Measurements from ENCODE around the gene TMEM98. TPM values are rescaled to one million over a fixed set of nuclear protein-coding genes. Genes with fewer than 3 reads are reported as not detected.
A peak's percentile ranks its signal among the peaks of the same experiment; 100 is the strongest.
"Not testable (repeated sequence)": the region's sequence is repeated elsewhere in the genome, so short reads cannot be mapped to it uniquely, and the experiment has no call there.

The TMEM98 gene
- total RNA-seq, 2 experiments from 2014 or later = 0.41 to 0.77 TPM

DNA sequence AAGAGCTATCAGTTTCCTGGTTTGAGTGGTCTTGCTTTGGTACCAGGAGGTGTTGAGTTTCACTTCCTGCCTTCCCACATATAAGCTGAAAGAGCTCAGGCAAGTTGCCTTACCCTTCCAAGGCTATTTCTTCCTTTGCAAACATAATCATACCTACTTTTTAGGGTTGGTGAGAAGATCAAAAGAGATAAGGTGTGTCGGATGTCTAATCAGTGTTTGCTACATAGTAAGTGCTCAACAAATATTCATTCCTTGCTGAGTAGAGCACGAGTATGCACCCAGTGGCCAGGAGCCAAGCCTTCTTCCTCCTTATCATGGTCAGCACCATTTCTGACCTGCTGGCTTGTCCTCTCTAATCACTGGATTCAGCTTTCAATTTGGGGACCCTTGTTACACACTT, 12.7 kb upstream of the TMEM98 start:
- ChIA-PET CTCF (interaction anchor here (1.0 to 7.3 kb wide), 5 partner anchors 26 to 167 kb away, joined by 3 to 44 read pairs (median 10); partner anchors contain the start of gene MYO1D), POLR2A (no interaction called here)
- H3K27ac Mint-ChIP-seq = no peak overlapping the region
- H3K4me3 Mint-ChIP-seq = no peak overlapping the region
- H3K36me3 Mint-ChIP-seq (ENCODE audit: low read depth) = no peaks in the 10 kb centered on the region
- ATAC-seq (no peak), DNase-seq (no peak)
- peaks cover 8% of the 10 kb centered on the region for H3K27me3 Mint-ChIP-seq
- no peaks in the 10 kb centered on the region for H3K9me3 Mint-ChIP-seq (ENCODE audit: low read depth)
- peaks cover 17% of the 10 kb centered on the region for H3K4me1 Mint-ChIP-seq
- intact Hi-C loops (cut with DNase I, micrococcal nuclease) = no loop called here

DNA sequence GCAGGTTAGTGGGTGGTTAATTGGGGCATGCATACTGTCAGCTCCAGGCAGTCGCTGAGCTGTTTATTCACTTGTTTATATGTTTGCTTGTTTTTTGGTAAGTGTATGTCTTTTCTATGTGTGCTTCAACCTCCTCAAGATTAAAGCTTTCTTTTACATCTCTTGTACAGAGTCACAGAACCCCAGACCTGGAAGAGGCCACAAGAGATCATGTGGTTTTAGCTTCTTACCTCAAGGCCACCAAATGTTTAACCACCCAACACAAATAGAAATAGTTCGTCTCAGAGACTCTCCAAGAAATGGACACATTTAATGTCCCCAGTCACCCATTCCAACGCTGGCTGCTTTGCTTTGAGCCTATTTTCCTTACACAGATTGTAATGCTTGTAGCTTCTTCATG, 11.8 kb upstream of the TMEM98 start:
- ChIA-PET POLR2A (interaction anchor here (0.5 kb wide), 1 partner anchor 532 kb away, joined by 3 read pairs; no protein-coding TSS in a partner anchor), CTCF (interaction anchor here (0.5 to 7.3 kb wide), 8 partner anchors 13 to 528 kb away, joined by 3 to 44 read pairs (median 4); partner anchors contain the start of gene MYO1D)
- Mint-ChIP-seq H3K27me3 (peaks cover 8% of the 10 kb centered on the region), H3K9me3 (ENCODE audit: low read depth) (no peaks in the 10 kb centered on the region), H3K27ac (no peak overlapping the region), H3K36me3 (ENCODE audit: low read depth) (no peaks in the 10 kb centered on the region), H3K4me3 (no peak overlapping the region), H3K4me1 (peaks cover 17% of the 10 kb centered on the region)
- DNase-seq (no peak), ATAC-seq (no peak)
- intact Hi-C loops (cut with DNase I, micrococcal nuclease) = no loop called here

DNA sequence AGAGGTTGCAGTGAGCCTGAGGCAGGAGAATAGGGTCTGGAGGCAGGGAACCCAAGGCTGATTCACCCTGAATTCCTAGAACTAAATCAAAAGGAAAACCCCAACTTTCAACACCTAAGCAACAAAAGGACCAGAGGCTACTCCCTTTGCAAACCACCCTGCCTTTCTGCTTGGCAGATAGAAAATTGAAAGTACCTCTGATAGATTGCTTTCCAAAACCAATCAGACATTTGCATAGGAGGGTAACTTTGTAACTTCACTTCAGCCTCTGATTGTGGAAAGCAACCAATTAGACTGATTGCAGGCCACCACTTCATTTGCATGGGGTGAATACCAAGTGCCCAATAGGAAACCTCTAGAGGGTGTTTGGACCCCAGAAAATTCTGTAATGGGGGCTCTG, 10.9 kb upstream of the TMEM98 start:
- CTCF ChIA-PET = interaction anchor here (1.1 to 3.3 kb wide), 3 partner anchors 20 to 41 kb away, joined by 3 to 12 read pairs (median 10); partner anchors contain the start of gene MYO1D
- H3K4me1 Mint-ChIP-seq = peaks cover 17% of the 10 kb centered on the region
- POLR2A ChIA-PET = no interaction called here
- no peaks in the 10 kb centered on the region for H3K9me3 Mint-ChIP-seq (ENCODE audit: low read depth)
- peaks cover 6% of the 10 kb centered on the region for H3K27me3 Mint-ChIP-seq
- no peaks in the 10 kb centered on the region for H3K36me3 Mint-ChIP-seq (ENCODE audit: low read depth)
- H3K27ac Mint-ChIP-seq = no peak overlapping the region
- intact Hi-C loops (cut with DNase I, micrococcal nuclease) = no loop called here
- DNase-seq (no peak), ATAC-seq (no peak)
- no peak overlapping the region for H3K4me3 Mint-ChIP-seq

DNA sequence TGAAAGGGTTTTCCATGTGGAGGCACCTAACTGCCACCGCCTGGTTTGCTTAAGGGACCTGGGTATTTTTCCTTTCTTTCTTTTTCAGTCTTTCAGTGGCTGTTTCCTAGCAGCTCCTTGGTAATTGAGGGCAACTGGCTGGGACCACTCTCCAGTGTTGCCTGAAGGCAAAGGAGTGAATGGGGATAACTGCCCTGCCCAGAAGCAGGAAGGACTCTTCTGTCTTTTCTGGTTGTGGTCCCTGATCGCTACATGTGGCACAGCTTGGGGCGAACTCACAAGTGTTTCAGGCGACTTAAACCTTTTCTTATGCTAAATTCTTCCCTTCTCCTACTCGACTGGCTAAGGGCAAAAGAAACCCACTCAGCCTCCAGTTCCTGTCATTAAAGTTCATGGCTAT, 10.1 kb upstream of the TMEM98 start:
- peaks cover 4% of the 10 kb centered on the region for H3K27me3 Mint-ChIP-seq
- ATAC-seq (no peak), DNase-seq (no peak)
- ChIA-PET CTCF (no interaction called here), POLR2A (no interaction called here)
- H3K36me3 Mint-ChIP-seq (ENCODE audit: low read depth) = no peaks in the 10 kb centered on the region
- H3K9me3 Mint-ChIP-seq (ENCODE audit: low read depth) = no peaks in the 10 kb centered on the region
- intact Hi-C loops (cut with DNase I, micrococcal nuclease) = no loop called here
- no peak overlapping the region for H3K27ac Mint-ChIP-seq
- H3K4me1 Mint-ChIP-seq = peaks cover 17% of the 10 kb centered on the region
- H3K4me3 Mint-ChIP-seq = no peak overlapping the region

DNA sequence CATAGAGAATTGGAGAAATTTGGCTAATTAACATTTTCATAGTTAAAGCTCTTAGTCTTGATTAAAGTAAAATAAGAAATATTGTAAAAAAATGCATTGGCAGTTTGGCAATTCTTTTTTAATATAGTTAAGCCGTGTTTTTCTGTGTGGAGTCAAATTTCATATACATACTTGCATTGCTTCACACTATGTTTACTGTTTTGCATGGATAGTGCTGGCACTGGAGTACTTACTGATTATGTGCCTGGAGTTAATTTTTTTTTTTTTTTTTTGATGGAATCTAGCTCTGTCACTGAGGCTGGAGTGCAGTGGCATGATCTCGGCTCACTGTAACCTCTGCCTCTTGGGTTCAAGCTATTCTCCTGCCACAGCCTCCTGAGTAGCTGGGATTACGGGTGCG, 8.1 kb upstream of the TMEM98 start:
- H3K27me3 Mint-ChIP-seq; H3K4me3 Mint-ChIP-seq; intact Hi-C loops (cut with DNase I, micrococcal nuclease); H3K36me3 Mint-ChIP-seq (ENCODE audit: low read depth); H3K9me3 Mint-ChIP-seq (ENCODE audit: low read depth); DNase-seq; H3K4me1 Mint-ChIP-seq; ATAC-seq; H3K27ac Mint-ChIP-seq; POLR2A ChIA-PET: not testable (repeated sequence)
- CTCF ChIA-PET = interaction anchor here (0.6 to 0.9 kb wide), 2 partner anchors 10 to 42 kb away, joined by 3 to 4 read pairs; partner anchors contain the start of gene MYO1D

DNA sequence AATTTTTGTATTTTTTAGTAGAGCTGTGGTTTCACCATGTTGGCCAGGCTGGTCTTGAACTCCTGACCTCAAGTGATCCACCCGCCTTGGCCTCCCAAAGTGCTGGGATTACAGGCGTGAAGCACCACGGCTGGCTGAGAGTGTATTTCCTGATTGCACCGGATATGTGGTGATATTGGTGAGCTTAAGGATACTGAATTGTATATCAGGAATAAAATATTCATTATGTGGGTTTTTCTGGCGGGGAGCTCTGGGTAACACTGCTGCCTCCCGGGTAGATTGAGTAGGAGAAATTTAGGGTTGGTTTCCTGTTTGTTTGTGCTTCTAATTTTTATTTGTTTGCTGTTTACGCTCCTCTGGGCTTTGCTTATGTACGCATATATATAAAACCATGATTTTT, 7.7 kb upstream of the TMEM98 start:
- ChIA-PET POLR2A (no interaction called here), CTCF (interaction anchor here (0.9 kb wide), 1 partner anchor 43 kb away, joined by 3 read pairs; the partner anchor contains the start of gene MYO1D)
- Mint-ChIP-seq H3K36me3 (ENCODE audit: low read depth) (no peaks in the 10 kb centered on the region), H3K4me1 (peaks cover 4% of the 10 kb centered on the region), H3K9me3 (ENCODE audit: low read depth) (no peaks in the 10 kb centered on the region), H3K27me3 (no peaks in the 10 kb centered on the region), H3K4me3 (no peak overlapping the region), H3K27ac (no peak overlapping the region)
- intact Hi-C loops (cut with DNase I, micrococcal nuclease) = no loop called here
- DNase-seq (no peak), ATAC-seq (no peak)

DNA sequence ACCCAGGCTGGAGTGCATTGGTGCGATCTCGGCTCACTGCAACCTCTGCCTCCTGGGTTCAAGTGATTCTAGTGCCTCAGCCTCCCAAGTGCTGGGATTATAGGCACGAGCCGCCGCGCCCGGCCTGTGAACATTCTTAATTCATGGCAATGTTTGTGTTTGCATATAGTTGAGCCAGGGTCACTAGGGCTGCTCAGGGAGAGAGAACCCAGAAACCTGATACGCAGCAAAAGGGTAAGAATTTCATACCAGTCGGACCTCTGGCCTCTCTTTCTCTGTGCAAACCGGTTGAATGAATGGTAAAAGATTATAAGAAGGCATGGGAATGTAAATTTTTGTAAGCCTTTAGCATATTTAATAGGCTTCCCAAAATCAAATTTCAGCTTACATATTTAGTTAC, 6.9 kb upstream of the TMEM98 start:
- ATAC-seq (no peak), DNase-seq (no peak)
- intact Hi-C loops (cut with DNase I, micrococcal nuclease) = no loop called here
- Mint-ChIP-seq H3K9me3 (ENCODE audit: low read depth) (no peaks in the 10 kb centered on the region), H3K36me3 (ENCODE audit: low read depth) (no peaks in the 10 kb centered on the region), H3K4me3 (no peak overlapping the region), H3K4me1 (peaks cover 1% of the 10 kb centered on the region), H3K27ac (no peak overlapping the region), H3K27me3 (no peaks in the 10 kb centered on the region)
- POLR2A ChIA-PET = no interaction called here
- CTCF ChIA-PET = no interaction called here

DNA sequence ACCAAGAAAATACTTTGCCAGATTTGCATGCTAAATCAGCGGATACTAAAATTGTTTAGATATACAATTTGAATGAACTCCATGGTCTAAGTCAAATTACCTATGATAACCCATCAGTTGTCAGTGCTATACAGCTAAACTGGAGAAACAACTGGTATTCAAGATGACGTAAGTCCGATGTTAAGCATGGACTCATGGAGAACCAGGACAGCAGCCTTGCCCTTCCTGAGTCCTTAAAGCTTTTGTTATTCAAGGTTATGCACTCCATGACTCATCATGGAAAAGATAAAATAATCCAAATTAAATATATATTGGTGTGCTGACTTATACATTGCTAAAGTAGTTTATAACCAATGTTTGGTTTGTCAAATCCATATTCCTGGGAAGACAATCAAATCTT, 4.0 kb upstream of the TMEM98 start:
- H3K4me3 Mint-ChIP-seq; H3K27ac Mint-ChIP-seq; POLR2A ChIA-PET; DNase-seq; H3K36me3 Mint-ChIP-seq (ENCODE audit: low read depth); intact Hi-C loops (cut with DNase I, micrococcal nuclease); H3K9me3 Mint-ChIP-seq (ENCODE audit: low read depth); ATAC-seq; H3K4me1 Mint-ChIP-seq; CTCF ChIA-PET: not testable (repeated sequence)
- peaks cover 10% of the 10 kb centered on the region for H3K27me3 Mint-ChIP-seq

DNA sequence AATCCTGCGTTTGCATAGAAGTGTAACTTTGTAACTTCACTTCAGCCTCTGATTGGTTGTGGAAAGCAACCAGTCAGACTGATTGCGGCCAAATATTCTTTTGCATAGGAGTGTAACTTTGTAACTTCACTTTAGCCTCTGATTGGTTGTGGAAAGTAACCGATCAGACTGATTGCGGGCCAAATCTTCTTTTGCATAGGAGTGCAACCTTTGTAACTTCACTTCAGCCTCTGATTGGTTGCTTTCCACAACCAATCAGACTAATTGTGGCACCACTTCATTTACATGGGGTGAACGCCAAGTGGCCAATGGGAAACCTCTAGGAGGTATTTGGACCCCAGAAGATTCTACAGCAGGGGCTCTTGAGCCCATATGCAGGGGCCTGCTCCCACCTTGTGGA, 1.8 kb upstream of the TMEM98 start:
- intact Hi-C loops (cut with DNase I, micrococcal nuclease) = no loop called here
- no peaks in the 10 kb centered on the region for H3K9me3 Mint-ChIP-seq (ENCODE audit: low read depth)
- no peak overlapping the region for H3K27ac Mint-ChIP-seq
- ChIA-PET POLR2A (no interaction called here), CTCF (interaction anchor here (0.8 to 1.1 kb wide), 3 partner anchors 11 to 362 kb away, joined by 3 to 4 read pairs (median 4); no protein-coding TSS in a partner anchor)
- H3K4me3 Mint-ChIP-seq = no peak overlapping the region
- no peaks in the 10 kb centered on the region for H3K36me3 Mint-ChIP-seq (ENCODE audit: low read depth)
- DNase-seq = no peak
- H3K27me3 Mint-ChIP-seq = peaks cover 20% of the 10 kb centered on the region
- no peak for ATAC-seq
- H3K4me1 Mint-ChIP-seq = no peaks in the 10 kb centered on the region

DNA sequence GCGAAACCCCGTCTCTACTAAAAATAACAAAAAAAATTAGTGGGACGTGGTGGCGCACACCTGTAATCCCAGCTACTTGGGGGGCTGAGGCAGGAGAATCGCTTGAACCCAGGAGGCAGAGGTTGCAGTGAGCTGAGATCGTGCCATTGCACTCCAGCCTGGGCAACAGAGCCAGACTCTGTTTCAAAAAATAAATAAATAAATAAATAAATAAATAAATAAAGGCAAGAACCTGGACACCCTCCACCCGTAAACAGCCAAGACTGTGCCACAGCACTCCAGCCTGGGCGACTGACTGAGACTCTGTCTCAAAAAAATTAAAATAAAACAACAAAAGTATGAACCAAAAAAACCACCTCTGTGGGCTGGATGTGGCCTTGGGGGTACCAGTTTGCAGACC, 1.2 kb upstream of the TMEM98 start:
- intact Hi-C loops (cut with DNase I, micrococcal nuclease); ATAC-seq; H3K4me3 Mint-ChIP-seq; DNase-seq; H3K9me3 Mint-ChIP-seq (ENCODE audit: low read depth); H3K4me1 Mint-ChIP-seq; H3K27ac Mint-ChIP-seq; H3K36me3 Mint-ChIP-seq (ENCODE audit: low read depth); POLR2A ChIA-PET: not testable (repeated sequence)
- peaks cover 24% of the 10 kb centered on the region for H3K27me3 Mint-ChIP-seq
- CTCF ChIA-PET = interaction anchor here (0.8 to 1.1 kb wide), 3 partner anchors 10 to 362 kb away, joined by 3 to 4 read pairs (median 4); no protein-coding TSS in a partner anchor

DNA sequence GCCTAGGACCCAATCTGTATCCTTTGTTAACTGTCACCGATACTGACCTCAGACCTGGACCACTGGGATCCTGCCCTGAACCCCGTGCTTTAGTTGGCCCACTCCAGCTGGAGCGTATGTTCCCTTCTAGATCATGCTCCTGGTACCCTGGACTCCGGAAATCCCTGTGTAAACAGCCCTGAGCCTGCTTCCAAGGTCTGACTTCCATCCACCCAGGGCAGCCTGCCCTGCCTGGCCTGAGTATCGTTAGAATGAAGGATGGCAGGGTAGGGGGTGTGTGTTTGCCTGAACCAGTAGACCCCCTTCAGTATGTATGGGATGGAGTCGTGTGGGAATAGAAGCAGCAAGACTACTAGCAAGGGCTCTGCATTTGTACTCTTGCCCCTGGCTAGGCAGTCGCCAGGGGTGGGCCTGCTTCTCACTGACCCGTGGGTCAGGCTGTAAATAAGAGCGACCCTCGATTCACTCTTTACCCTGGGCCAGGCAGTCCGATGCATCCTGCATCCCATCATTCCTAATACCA, 691 bp upstream of the TMEM98 start:
- no peaks in the 10 kb centered on the region for H3K9me3 Mint-ChIP-seq (ENCODE audit: low read depth)
- no peaks in the 10 kb centered on the region for H3K4me1 Mint-ChIP-seq
- no peaks in the 10 kb centered on the region for H3K36me3 Mint-ChIP-seq (ENCODE audit: low read depth)
- ChIA-PET POLR2A (no interaction called here), CTCF (interaction anchor here (0.6 to 1.3 kb wide), 5 partner anchors 9 to 361 kb away, joined by 3 to 5 read pairs (median 4); no protein-coding TSS in a partner anchor)
- ATAC-seq (no peak), DNase-seq (no peak)
- H3K4me3 Mint-ChIP-seq = peak overlapping the region; percentile 48
- peaks cover 25% of the 10 kb centered on the region for H3K27me3 Mint-ChIP-seq
- H3K27ac Mint-ChIP-seq = no peak overlapping the region
- intact Hi-C loops (cut with DNase I, micrococcal nuclease) = no loop called here
